HG03135 (cell line): ENCODE results near the gene CD5L.

Source experiments
- ATAC-seq: cut with Tn5 transposase; IDR thresholded peaks from one replicate; pipeline ENCODE4 v1.9.1; 2021; ENCODE audit warnings: mild to moderate bottlenecking, moderate library complexity; ENCODE audit not compliant: unreplicated experiment

CD5L gene

GRCh38 chr1:157819215-157819614, 22.4 kb downstream of the CD5L start:
- ATAC-seq: no peak

- ATAC-seq: no peak
Measured at GRCh38 chr1:157813269-157813668, 28.3 kb downstream of the CD5L start.

- peak; percentile 96 for ATAC-seq
Measured at GRCh38 chr1:157806431-157807149, 35.0 kb downstream of the CD5L start.

- no peak for ATAC-seq
Measured at GRCh38 chr1:157803851-157804250, 37.8 kb downstream of the CD5L start.

GRCh38 chr1:157799996-157800395, 41.6 kb downstream of the CD5L start:
- ATAC-seq: no peak

- ATAC-seq: no peak
Measured at GRCh38 chr1:157798211-157798610, 43.4 kb downstream of the CD5L start.

GRCh38 chr1:157785248-157785647, 56.4 kb downstream of the CD5L start:
- ATAC-seq: no peak

- no peak for ATAC-seq
Measured at GRCh38 chr1:157784801-157785200, 56.8 kb downstream of the CD5L start.

- ATAC-seq: no peak
Measured at GRCh38 chr1:157782931-157783330, 58.7 kb downstream of the CD5L start.

- ATAC-seq: peak; percentile 53
Measured at GRCh38 chr1:157781048-157781447, 60.6 kb downstream of the CD5L start.
